DMS 273 treated with DMSO at 0.1 percent for 48 hours (cell line): Measurements from ENCODE around the gene SYDE1.

Experiments used
- DNase-seq: peaks from one replicate; lab custom pipeline; 2025; lab: John Stamatoyannopoulos, UW

SYDE1 gene

DNA sequence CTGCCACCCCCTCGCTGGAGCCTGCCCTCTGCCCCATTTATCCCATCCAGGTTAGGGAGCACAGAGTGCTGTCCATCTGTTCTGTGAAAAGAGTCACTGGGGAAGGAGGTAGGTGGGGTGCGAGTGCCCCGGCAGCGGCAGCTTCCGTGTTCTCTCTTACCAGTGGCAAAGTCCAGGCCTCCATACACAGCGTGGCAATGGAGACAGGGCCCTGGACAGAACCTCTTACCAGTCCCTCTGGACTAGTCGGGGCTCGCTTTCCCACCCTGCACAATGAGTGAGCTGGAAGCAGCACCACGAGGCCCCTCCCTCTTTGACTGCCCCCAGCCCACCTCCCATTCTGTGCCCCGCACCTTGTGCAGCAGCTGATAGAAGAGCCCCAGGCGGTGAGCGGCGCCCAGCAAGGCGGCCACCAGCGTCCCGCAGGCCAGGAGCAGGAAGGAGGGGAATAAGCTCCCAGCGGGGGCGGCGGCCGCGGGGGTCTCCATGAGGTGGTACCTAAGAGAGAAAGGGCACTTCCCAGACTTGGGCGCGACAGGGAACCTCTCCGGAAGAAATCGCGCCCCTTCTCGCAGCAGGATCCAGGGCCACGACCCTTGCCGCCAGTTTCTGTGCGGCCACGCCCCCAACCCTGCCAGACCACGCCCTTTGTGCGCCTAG lies 17.5 kb downstream of the SYDE1 start:
- no peak for DNase-seq

- peak; percentile 98 for DNase-seq
Measured at GRCh38 chr19:15125232-15126067, 18.2 kb downstream of the SYDE1 start.

GRCh38 chr19:15126131-15126910 lies 19.1 kb downstream of the SYDE1 start:
- DNase-seq = no peak

GRCh38 chr19:15128162-15128770 lies 21.1 kb downstream of the SYDE1 start:
- no peak for DNase-seq

DNA sequence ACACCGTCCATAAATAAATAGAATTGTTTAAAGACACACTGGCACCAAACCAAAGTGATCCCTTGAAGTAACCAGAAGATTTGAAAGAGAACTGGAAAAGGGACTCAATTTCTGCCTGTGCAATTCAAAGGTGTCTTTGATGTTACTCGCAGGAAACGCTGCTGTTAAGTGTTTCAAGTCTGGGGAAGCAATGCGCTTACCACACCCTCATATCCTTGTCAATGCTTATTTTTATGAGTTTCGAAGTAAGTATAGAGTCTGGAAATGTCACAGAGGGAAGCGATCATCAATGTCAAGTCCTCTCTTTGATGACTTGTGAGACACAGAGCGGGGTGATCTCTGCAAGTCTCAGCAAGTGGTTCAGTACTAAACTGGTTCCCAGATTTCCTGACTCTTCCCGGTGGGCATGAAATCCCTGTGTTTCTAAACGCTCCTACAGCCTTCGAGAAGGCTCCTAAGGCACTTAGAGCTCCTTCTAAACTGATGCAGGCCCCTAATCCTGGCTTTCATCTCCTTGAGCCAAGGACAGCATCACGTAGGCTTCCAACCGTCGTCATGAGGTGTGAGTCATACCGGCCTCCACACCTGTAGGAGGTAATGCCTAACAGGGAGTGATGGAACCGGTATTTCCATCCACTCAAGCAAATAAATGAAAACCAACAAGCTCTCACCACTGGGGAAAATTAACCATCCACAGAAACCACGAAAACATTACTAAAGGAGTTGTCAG lies 22.8 kb downstream of the SYDE1 start:
- no peak for DNase-seq

- no peak for DNase-seq
Measured at GRCh38 chr19:15136234-15136954, 29.2 kb downstream of the SYDE1 start.

- DNase-seq = no peak
Measured at GRCh38 chr19:15137777-15138176, 30.6 kb downstream of the SYDE1 start.

GRCh38 chr19:15138427-15138826 lies 31.2 kb downstream of the SYDE1 start:
- DNase-seq = no peak

GRCh38 chr19:15141143-15141542 lies 33.9 kb downstream of the SYDE1 start:
- no peak for DNase-seq

- DNase-seq = no peak
Measured at GRCh38 chr19:15142313-15142712, 35.1 kb downstream of the SYDE1 start.

DNA sequence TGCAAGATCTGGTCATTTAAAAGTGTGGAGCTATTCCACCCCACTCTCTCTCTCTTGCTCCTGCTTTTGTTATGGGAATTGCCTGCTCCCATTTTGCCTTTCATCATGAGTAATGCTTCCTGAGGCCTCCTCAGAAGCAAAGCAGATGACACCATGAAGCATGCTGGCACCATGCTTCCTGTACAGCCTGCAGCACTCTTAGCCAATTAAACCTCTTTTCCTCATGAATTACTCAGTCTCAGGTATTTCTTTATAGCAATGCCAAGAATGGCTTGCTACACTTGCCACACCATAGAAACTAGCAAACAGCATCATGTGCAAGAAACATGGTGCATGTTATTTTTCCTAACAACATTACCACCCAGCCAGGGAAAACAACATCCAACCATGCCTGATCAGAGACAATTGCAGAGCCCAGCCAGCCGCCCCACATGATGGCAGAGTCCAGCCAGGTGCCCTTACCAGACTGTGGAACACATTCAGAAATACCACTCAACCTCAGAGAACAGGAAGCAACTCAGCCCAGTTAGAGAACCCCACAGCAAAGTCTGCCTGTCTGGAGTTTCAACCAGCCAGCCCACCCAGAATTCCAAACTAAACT lies 36.9 kb downstream of the SYDE1 start:
- no peak for DNase-seq

- no peak for DNase-seq
Measured at GRCh38 chr19:15147090-15147489, 39.9 kb downstream of the SYDE1 start.

- no peak for DNase-seq
Measured at GRCh38 chr19:15149737-15150136, 42.5 kb downstream of the SYDE1 start.

DNA sequence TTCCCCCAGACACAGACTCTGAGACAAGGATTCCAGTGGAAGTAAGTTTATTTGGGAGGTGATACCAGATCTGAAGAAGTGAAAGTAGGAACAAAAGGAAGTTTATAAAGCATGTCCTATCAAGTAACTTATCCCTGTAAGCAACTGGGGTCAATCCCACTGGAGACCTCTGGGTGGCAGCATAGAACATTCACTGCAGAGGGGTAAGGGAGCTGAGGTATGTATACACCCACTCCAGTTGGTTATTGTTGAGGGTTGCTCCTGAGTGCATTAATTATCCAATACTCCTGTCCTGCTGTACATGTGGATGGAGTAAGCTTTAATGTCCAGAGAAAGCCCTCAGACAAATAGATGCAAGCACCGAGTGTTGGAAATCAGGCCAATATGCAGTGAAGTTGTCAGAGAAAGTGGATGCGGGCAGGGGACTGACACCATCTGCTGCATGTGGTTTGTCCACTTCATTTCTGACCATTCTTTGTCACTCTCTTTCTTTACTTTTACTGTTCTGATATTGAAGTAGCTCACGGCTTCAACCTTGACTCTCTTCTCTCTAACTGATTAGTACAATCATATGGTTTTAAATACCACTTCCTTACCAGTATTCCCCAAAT lies 46.9 kb downstream of the SYDE1 start:
- no peak for DNase-seq

- DNase-seq = no peak
Measured at GRCh38 chr19:15155296-15155695, 48.1 kb downstream of the SYDE1 start.

- no peak for DNase-seq
Measured at GRCh38 chr19:15156391-15156790, 49.2 kb downstream of the SYDE1 start.

GRCh38 chr19:15159251-15159650 lies 52.0 kb downstream of the SYDE1 start:
- no peak for DNase-seq

GRCh38 chr19:15161028-15161984 lies 54.1 kb downstream of the SYDE1 start:
- DNase-seq = no peak
